Fibroblast of pulmonary artery (primary cell): ENCODE results near the gene NRM.

Experiments used
- DNase-seq: peaks from one replicate; pipeline ENCODE4 v3.0.0-alpha.2; 2010; ENCODE audit warnings: low read depth
- H3K4me3 ChIP-seq: replicated peaks from 2 replicates; pipeline ENCODE4 v1.5.1; 2011; ENCODE audit warnings: low read depth, mild to moderate bottlenecking, control low read depth, low read length, moderate library complexity
- CTCF ChIP-seq: IDR thresholded peaks from 2 replicates; pipeline ENCODE4 v1.5.1; 2011; ENCODE audit warnings: mild to moderate bottlenecking, control low read depth, low read length, inconsistent platforms; ENCODE audit errors: missing control alignments

The NRM gene

GRCh38 chr6:30717129-30717844 is 26.5 kb upstream of the NRM start, which contains the start of gene MDC1:
Gene MDC1, minus strand, starts transcription at chr6:30717281. Its CDS starts 2,106 bp downstream, at chr6:30715175.
- H3K4me3 ChIP-seq = peak within 1 kb of the TSS; percentile 86
- peak; percentile 33 for TF ChIP-seq CTCF
- peak; percentile 100 for DNase-seq

- no peak for TF ChIP-seq CTCF
- H3K4me3 ChIP-seq = peak overlapping the region; percentile 86
- no peak for DNase-seq
Measured at GRCh38 chr6:30716879-30717128, 26.0 kb upstream of the NRM start.

GRCh38 chr6:30714263-30714662 is 23.5 kb upstream of the NRM start:
- no peak for DNase-seq
- no peak for TF ChIP-seq CTCF
- H3K4me3 ChIP-seq = no peak overlapping the region

GRCh38 chr6:30712441-30712945 is 21.7 kb upstream of the NRM start:
- no peak for TF ChIP-seq CTCF
- no peak overlapping the region for H3K4me3 ChIP-seq
- DNase-seq = no peak

- TF ChIP-seq CTCF = no peak
- H3K4me3 ChIP-seq = no peak overlapping the region
Measured at GRCh38 chr6:30711758-30712380, 21.1 kb upstream of the NRM start.

GRCh38 chr6:30709101-30709868 is 18.5 kb upstream of the NRM start:
- TF ChIP-seq CTCF = no peak
- H3K4me3 ChIP-seq = no peak overlapping the region
- no peak for DNase-seq

More at GRCh38 chr6:30711758-30712380, 21.1 kb upstream of the NRM start:
- DNase-seq = no peak
